CD8-positive, alpha-beta memory T cell (primary cell): ENCODE results near the gene SUPT16H. TPM values are rescaled to one million over a fixed set of nuclear protein-coding genes. Genes with fewer than 3 reads are reported as not detected.

Source experiments
- CTCF ChIA-PET: fragments of 350-600 bp; sonication (Branson Sonifier 250); formaldehyde crosslinking; loops from one replicate; lab custom pipeline; 2021; ENCODE audit warnings: antibody characterized with exemption; lab: Charles Lee
- POLR2A ChIA-PET: fragments of 350-600 bp; sonication (Branson Sonifier 250); formaldehyde crosslinking; loops from one replicate; lab custom pipeline; 2021; ENCODE audit warnings: antibody characterized with exemption; lab: Charles Lee
- DNase-seq, 5 donors: peaks; one replicate each; pipeline versions ENCODE4 v3.0.0 to v3.0.0-alpha.2; 2020 to 2022; ENCODE audit warnings: mixed read lengths in 1 of 5
- H3K27ac ChIP-seq: one replicate; pipeline ENCODE4 v1.7.0; 2013; ENCODE audit warnings: low read depth, mild to moderate bottlenecking, low read length, moderate library complexity
- H3K27me3 ChIP-seq: 2 replicates; pipeline ENCODE4 v1.7.0; 2013; ENCODE audit warnings: low read length, mild to moderate bottlenecking; ENCODE audit not compliant: insufficient read depth, poor library complexity, severe bottlenecking
- H3K36me3 ChIP-seq: 2 replicates; pipeline ENCODE4 v1.7.0; 2013; ENCODE audit warnings: mild to moderate bottlenecking, low read length, moderate library complexity; ENCODE audit not compliant: insufficient read depth
- H3K4me1 ChIP-seq: 2 replicates; pipeline ENCODE4 v1.7.0; 2013; ENCODE audit warnings: mild to moderate bottlenecking, low read length, moderate library complexity; ENCODE audit not compliant: insufficient read depth
- H3K4me3 ChIP-seq: 2 replicates; pipeline ENCODE4 v1.7.0; 2013; ENCODE audit warnings: mild to moderate bottlenecking, low read length
- H3K9me3 ChIP-seq: 2 replicates; pipeline ENCODE4 v1.7.0; 2013; ENCODE audit warnings: mild to moderate bottlenecking, low read length
- H3K27ac Mint-ChIP-seq, 8 donors: one replicate each; pipeline ENCODE4 v1.8.0; 2020 to 2021; ENCODE audit warnings: mixed read lengths in 8 of 8, mild to moderate bottlenecking in 6 of 8, inconsistent platforms in 3 of 8, moderate library complexity in 3 of 8
- H3K27me3 Mint-ChIP-seq, 2 donors: one replicate each; pipeline ENCODE4 v1.8.0; 2020 to 2021; ENCODE audit warnings: mixed read lengths in 2 of 2, mild to moderate bottlenecking in 1 of 2, moderate library complexity in 1 of 2
- H3K36me3 Mint-ChIP-seq, 3 donors: one replicate each; pipeline ENCODE4 v1.8.0; 2020 to 2021; ENCODE audit warnings: mixed read lengths in 3 of 3, inconsistent platforms in 1 of 3, mild to moderate bottlenecking in 1 of 3
- H3K4me1 Mint-ChIP-seq, 3 donors: one replicate each; pipeline ENCODE4 v1.8.0; 2020 to 2021; ENCODE audit warnings: mixed read lengths in 3 of 3, inconsistent platforms in 1 of 3, mild to moderate bottlenecking in 1 of 3
- H3K4me3 Mint-ChIP-seq, 7 donors: one replicate each; pipeline ENCODE4 v1.8.0; 2020 to 2021; ENCODE audit warnings: mixed read lengths in 7 of 7, mild to moderate bottlenecking in 6 of 7, moderate library complexity in 4 of 7, inconsistent platforms in 2 of 7
- H3K9me3 Mint-ChIP-seq, 5 donors: one replicate each; pipeline ENCODE4 v1.8.0; 2020 to 2022; ENCODE audit warnings: mixed read lengths in 5 of 5, mild to moderate bottlenecking in 3 of 5, moderate library complexity in 2 of 5, inconsistent platforms in 1 of 5
- polyA plus RNA-seq: library from polyadenylated mRNA; unstranded; fragments of 300-500 nt; fragmentation: Illumina TruSeq; gene quantifications from one replicate; pipeline ENCODE4 v1.2.3, GENCODE V29; 2021
- total RNA-seq, 2 experiments: library from RNA; stranded (reverse); gene quantifications; one replicate each; pipeline ENCODE4 v1.2.3, GENCODE V29; 2021

SUPT16H gene
- total and polyA plus RNA-seq, 3 experiments from 2014 or later = 84.5 to 208 (median 199) TPM

- Histone ChIP-seq H3K4me1 (no peaks in the 10 kb centered on the region), H3K36me3 (peaks cover 62% of the 10 kb centered on the region), H3K4me3 (no peak overlapping the region), H3K9me3 (no peaks in the 10 kb centered on the region), H3K27me3 (no peaks in the 10 kb centered on the region), H3K27ac (no peak overlapping the region)
- H3K4me1 Mint-ChIP-seq = no peaks in the 10 kb centered on the region
- DNase-seq = no peak
- no peaks in the 10 kb centered on the region for H3K9me3 Mint-ChIP-seq
- ChIA-PET CTCF (no interaction called here), POLR2A (no interaction called here)
- peak overlapping the region in 2 of 8 donors; percentile 5 to 36 for H3K27ac Mint-ChIP-seq
- H3K27me3 Mint-ChIP-seq = no peaks in the 10 kb centered on the region
- no peak overlapping the region for H3K4me3 Mint-ChIP-seq
- H3K36me3 Mint-ChIP-seq = peaks cover 23 to 93% (median 51%) of the 10 kb centered on the region in 3 donors
Measured at GRCh38 chr14:21356511-21356910, 27.3 kb downstream of the SUPT16H start.

GRCh38 chr14:21352587-21352986 is 31.2 kb downstream of the SUPT16H start:
- Mint-ChIP-seq H3K27ac (peak overlapping the region in 2 of 8 donors; percentile 10 to 95), H3K27me3 (peaks cover 0 to 2% of the 10 kb centered on the region in 2 donors), H3K4me1 (no peaks in the 10 kb centered on the region), H3K4me3 (no peak overlapping the region), H3K36me3 (peaks cover 18 to 67% (median 38%) of the 10 kb centered on the region in 3 donors), H3K9me3 (no peaks in the 10 kb centered on the region)
- Histone ChIP-seq H3K27me3 (no peaks in the 10 kb centered on the region), H3K27ac (no peak overlapping the region), H3K4me3 (no peak overlapping the region), H3K4me1 (no peaks in the 10 kb centered on the region), H3K9me3 (no peaks in the 10 kb centered on the region), H3K36me3 (peaks cover 47% of the 10 kb centered on the region)
- DNase-seq = no peak
- ChIA-PET CTCF (no interaction called here), POLR2A (no interaction called here)

GRCh38 chr14:21350539-21350938 is 33.3 kb downstream of the SUPT16H start:
- H3K4me1 Mint-ChIP-seq = no peaks in the 10 kb centered on the region
- no peaks in the 10 kb centered on the region for H3K9me3 Mint-ChIP-seq
- H3K36me3 Mint-ChIP-seq = peaks cover 13 to 47% (median 32%) of the 10 kb centered on the region in 3 donors
- Histone ChIP-seq H3K27ac (no peak overlapping the region), H3K36me3 (peaks cover 29% of the 10 kb centered on the region), H3K9me3 (no peaks in the 10 kb centered on the region), H3K27me3 (no peaks in the 10 kb centered on the region), H3K4me1 (no peaks in the 10 kb centered on the region), H3K4me3 (no peak overlapping the region)
- POLR2A ChIA-PET = no interaction called here
- peaks cover 2 to 7% of the 10 kb centered on the region in 2 donors for H3K27me3 Mint-ChIP-seq
- CTCF ChIA-PET = no interaction called here
- H3K4me3 Mint-ChIP-seq = no peak overlapping the region
- peak overlapping the region in 4 of 8 donors; percentile 2 to 58 (median 30) for H3K27ac Mint-ChIP-seq
- DNase-seq = no peak

- H3K27ac Mint-ChIP-seq = no peak overlapping the region
- no peaks in the 10 kb centered on the region for H3K27me3 ChIP-seq
- no peaks in the 10 kb centered on the region for H3K9me3 ChIP-seq
- no peak for DNase-seq
- H3K4me1 Mint-ChIP-seq = peaks cover 4 to 5% (median 5%) of the 10 kb centered on the region in 3 donors
- H3K4me1 ChIP-seq = no peaks in the 10 kb centered on the region
- peaks cover 8 to 11% of the 10 kb centered on the region in 2 donors for H3K27me3 Mint-ChIP-seq
- no peak overlapping the region for H3K4me3 ChIP-seq
- no peak overlapping the region for H3K27ac ChIP-seq
- ChIA-PET CTCF (interaction anchor here (1.3 kb wide), 1 partner anchor 107 kb away, joined by 3 read pairs; no protein-coding TSS in a partner anchor), POLR2A (interaction anchor here (0.5 kb wide), 1 partner anchor 51 kb away, joined by 8 read pairs; no protein-coding TSS in a partner anchor)
- peaks cover 0 to 17% (median 9%) of the 10 kb centered on the region in 3 donors for H3K36me3 Mint-ChIP-seq
- no peaks in the 10 kb centered on the region for H3K9me3 Mint-ChIP-seq
- H3K4me3 Mint-ChIP-seq = no peak overlapping the region
- H3K36me3 ChIP-seq = peaks cover 12% of the 10 kb centered on the region
Measured at GRCh38 chr14:21347201-21347600, 36.6 kb downstream of the SUPT16H start.

GRCh38 chr14:21346532-21347135 is 37.2 kb downstream of the SUPT16H start:
- no peaks in the 10 kb centered on the region for H3K4me1 ChIP-seq

GRCh38 chr14:21343035-21343794 is 40.6 kb downstream of the SUPT16H start:
- POLR2A ChIA-PET = no interaction called here
- Mint-ChIP-seq H3K9me3 (no peaks in the 10 kb centered on the region), H3K27me3 (peaks cover 6 to 18% of the 10 kb centered on the region in 2 donors), H3K36me3 (no peaks in the 10 kb centered on the region), H3K4me1 (peaks cover 4 to 5% (median 5%) of the 10 kb centered on the region in 3 donors), H3K4me3 (no peak overlapping the region), H3K27ac (no peak overlapping the region)
- no peaks in the 10 kb centered on the region for H3K36me3 ChIP-seq
- CTCF ChIA-PET = interaction anchor here (0.6 kb wide), 2 partner anchors 23 to 177 kb away, joined by 3 to 4 read pairs; no protein-coding TSS in a partner anchor
- H3K9me3 ChIP-seq = no peaks in the 10 kb centered on the region
- H3K4me3 ChIP-seq = no peak overlapping the region
- no peaks in the 10 kb centered on the region for H3K27me3 ChIP-seq
- no peak overlapping the region for H3K27ac ChIP-seq
- H3K4me1 ChIP-seq = no peaks in the 10 kb centered on the region
- DNase-seq = no peak

More at GRCh38 chr14:21346532-21347135, 37.2 kb downstream of the SUPT16H start:
- H3K9me3 Mint-ChIP-seq = no peaks in the 10 kb centered on the region
- H3K36me3 Mint-ChIP-seq = peaks cover 0 to 11% (median 4%) of the 10 kb centered on the region in 3 donors
- no peak overlapping the region for H3K27ac ChIP-seq
- no peak overlapping the region for H3K4me3 Mint-ChIP-seq
- H3K4me1 Mint-ChIP-seq = peaks cover 4 to 5% (median 5%) of the 10 kb centered on the region in 3 donors
- no peaks in the 10 kb centered on the region for H3K9me3 ChIP-seq
- H3K27me3 Mint-ChIP-seq = peaks cover 8 to 11% of the 10 kb centered on the region in 2 donors
- H3K36me3 ChIP-seq = peaks cover 9% of the 10 kb centered on the region
- no peak overlapping the region for H3K4me3 ChIP-seq
- no peak overlapping the region for H3K27ac Mint-ChIP-seq
- CTCF ChIA-PET = interaction anchor here (1.3 kb wide), 1 partner anchor 106 kb away, joined by 3 read pairs; no protein-coding TSS in a partner anchor
- POLR2A ChIA-PET = interaction anchor here (0.5 kb wide), 1 partner anchor 50 kb away, joined by 8 read pairs; no protein-coding TSS in a partner anchor
- no peaks in the 10 kb centered on the region for H3K27me3 ChIP-seq
- DNase-seq = no peak

GRCh38 chr14:21334202-21334906 is 49.5 kb downstream of the SUPT16H start:
- DNase-seq = no peak
- Mint-ChIP-seq H3K27me3 (peaks cover 0 to 1% of the 10 kb centered on the region in 2 donors), H3K36me3 (no peaks in the 10 kb centered on the region), H3K4me3 (no peak overlapping the region), H3K9me3 (no peaks in the 10 kb centered on the region), H3K4me1 (no peaks in the 10 kb centered on the region), H3K27ac (no peak overlapping the region)
- H3K9me3 ChIP-seq = no peaks in the 10 kb centered on the region
- H3K36me3 ChIP-seq = no peaks in the 10 kb centered on the region
- no peak overlapping the region for H3K27ac ChIP-seq
- ChIA-PET CTCF (no interaction called here), POLR2A (no interaction called here)
- no peak overlapping the region for H3K4me3 ChIP-seq
- no peaks in the 10 kb centered on the region for H3K4me1 ChIP-seq
- no peaks in the 10 kb centered on the region for H3K27me3 ChIP-seq
